HL-60 (cell line): ENCODE results near the gene FAIM.

Experiments
- CTCF ChIP-seq: IDR thresholded peaks from one replicate; pipeline ENCODE4 v1.5.1; 2011; ENCODE audit warnings: low read length, control low read depth, inconsistent platforms; ENCODE audit not compliant: insufficient read depth
- GABPA ChIP-seq: IDR thresholded peaks from 2 replicates; pipeline ENCODE4 v1.6.1; 2012; ENCODE audit warnings: low read depth
- POLR2AphosphoS5 ChIP-seq: IDR thresholded peaks from 2 replicates; pipeline ENCODE4 v1.6.1; 2012; ENCODE audit warnings: low read depth
- REST ChIP-seq: IDR thresholded peaks from 2 replicates; pipeline ENCODE4 v1.6.1; 2012; ENCODE audit warnings: low read depth; ENCODE audit not compliant: insufficient replicate concordance
- SPI1 ChIP-seq: IDR thresholded peaks from 2 replicates; pipeline ENCODE4 v1.6.1; 2012; ENCODE audit warnings: low read depth, mild to moderate bottlenecking, borderline replicate concordance

- TF ChIP-seq CTCF (no peak), POLR2AphosphoS5 (no peak), GABPA (no peak), REST (no peak), SPI1 (no peak)
These were observed 8.3 kb upstream of the FAIM start for GRCh38 chr3:138600100-138600745.
